ENCODE results near the gene C3orf18. TPM values are rescaled to one million over a fixed set of nuclear protein-coding genes. Genes with fewer than 3 reads are reported as not detected.

The C3orf18 gene
- total and polyA plus RNA-seq, 9 donors: 15.7 to 23.4 (median 19.8) TPM

GRCh38 chr3:50610992-50611463 lies 43.5 kb upstream of the C3orf18 start:
- Histone ChIP-seq H3K36me3 (ENCODE audit: control insufficient read depth, insufficient read depth, low read length) (peaks cover 43% of the 10 kb centered on the region), H3K27me3 (ENCODE audit: control insufficient read depth, insufficient read depth, low read length) (no peaks in the 10 kb centered on the region), H3K4me3 (ENCODE audit: low read length) (peak overlapping the region; percentile 91), H3K4me1 (ENCODE audit: control insufficient read depth, insufficient read depth, low read length) (peaks cover 62% of the 10 kb centered on the region), H3K9me3 (replicated peaks; ENCODE audit: control insufficient read depth, low read depth, low read length) (no peaks in the 10 kb centered on the region), H3K27ac (ENCODE audit: low read length) (peak overlapping the region; percentile 96)
- 7% methylated on average over 8 of the region's 10 CpGs for WGBS (ENCODE audit: insufficient coverage)
- DNase-seq: no peak

GRCh38 chr3:50610181-50610971 lies 42.8 kb upstream of the C3orf18 start:
- Histone ChIP-seq H3K9me3 (replicated peaks; ENCODE audit: control insufficient read depth, low read depth, low read length) (no peaks in the 10 kb centered on the region), H3K4me3 (ENCODE audit: low read length) (peak overlapping the region; percentile 91), H3K36me3 (ENCODE audit: control insufficient read depth, insufficient read depth, low read length) (peaks cover 49% of the 10 kb centered on the region), H3K27me3 (ENCODE audit: control insufficient read depth, insufficient read depth, low read length) (no peaks in the 10 kb centered on the region), H3K27ac (ENCODE audit: low read length) (peak overlapping the region; percentile 96), H3K4me1 (ENCODE audit: control insufficient read depth, insufficient read depth, low read length) (peaks cover 66% of the 10 kb centered on the region)
- WGBS (ENCODE audit: insufficient coverage): 73% methylated on average over 2 of the region's 6 CpGs
- peak; percentile 43 for DNase-seq

GRCh38 chr3:50609763-50610085 lies 42.2 kb upstream of the C3orf18 start:
- Histone ChIP-seq H3K27me3 (ENCODE audit: control insufficient read depth, insufficient read depth, low read length) (no peaks in the 10 kb centered on the region), H3K4me3 (ENCODE audit: low read length) (peak overlapping the region; percentile 91), H3K9me3 (replicated peaks; ENCODE audit: control insufficient read depth, low read depth, low read length) (no peaks in the 10 kb centered on the region), H3K36me3 (ENCODE audit: control insufficient read depth, insufficient read depth, low read length) (peaks cover 55% of the 10 kb centered on the region), H3K4me1 (ENCODE audit: control insufficient read depth, insufficient read depth, low read length) (peaks cover 66% of the 10 kb centered on the region), H3K27ac (ENCODE audit: low read length) (no peak overlapping the region)
- DNase-seq: no peak
- 81% methylated on average over 2 of the region's 3 CpGs for WGBS (ENCODE audit: insufficient coverage)

GRCh38 chr3:50609071-50609762 lies 41.7 kb upstream of the C3orf18 start:
- H3K36me3 ChIP-seq (ENCODE audit: control insufficient read depth, insufficient read depth, low read length): peaks cover 59% of the 10 kb centered on the region
- WGBS (ENCODE audit: insufficient coverage): 89% methylated on average over 3 of the region's 5 CpGs
- peaks cover 66% of the 10 kb centered on the region for H3K4me1 ChIP-seq (ENCODE audit: control insufficient read depth, insufficient read depth, low read length)
- no peaks in the 10 kb centered on the region for H3K9me3 ChIP-seq (replicated peaks; ENCODE audit: control insufficient read depth, low read depth, low read length)
- H3K27ac ChIP-seq (ENCODE audit: low read length): no peak overlapping the region
- H3K27me3 ChIP-seq (ENCODE audit: control insufficient read depth, insufficient read depth, low read length): no peaks in the 10 kb centered on the region
- DNase-seq: no peak
- H3K4me3 ChIP-seq (ENCODE audit: low read length): peak overlapping the region; percentile 91

- 87% methylated on average over 2 of the region's 7 CpGs for WGBS (ENCODE audit: insufficient coverage)
- Histone ChIP-seq H3K27me3 (ENCODE audit: control insufficient read depth, insufficient read depth, low read length) (no peaks in the 10 kb centered on the region), H3K36me3 (ENCODE audit: control insufficient read depth, insufficient read depth, low read length) (peaks cover 69% of the 10 kb centered on the region), H3K9me3 (replicated peaks; ENCODE audit: control insufficient read depth, low read depth, low read length) (no peaks in the 10 kb centered on the region), H3K4me3 (ENCODE audit: low read length) (no peak overlapping the region), H3K4me1 (ENCODE audit: control insufficient read depth, insufficient read depth, low read length) (peaks cover 67% of the 10 kb centered on the region), H3K27ac (ENCODE audit: low read length) (no peak overlapping the region)
- no peak for DNase-seq
Observed at GRCh38 chr3:50608278-50608677, 40.7 kb upstream of the C3orf18 start.

GRCh38 chr3:50607271-50608091 lies 39.9 kb upstream of the C3orf18 start:
- no peak overlapping the region for H3K27ac ChIP-seq (ENCODE audit: low read length)
- peaks cover 67% of the 10 kb centered on the region for H3K4me1 ChIP-seq (ENCODE audit: control insufficient read depth, insufficient read depth, low read length)

GRCh38 chr3:50606596-50606995 lies 39.0 kb upstream of the C3orf18 start:
- Histone ChIP-seq H3K36me3 (ENCODE audit: control insufficient read depth, insufficient read depth, low read length) (peaks cover 71% of the 10 kb centered on the region), H3K9me3 (replicated peaks; ENCODE audit: control insufficient read depth, low read depth, low read length) (no peaks in the 10 kb centered on the region), H3K27ac (ENCODE audit: low read length) (no peak overlapping the region), H3K27me3 (ENCODE audit: control insufficient read depth, insufficient read depth, low read length) (no peaks in the 10 kb centered on the region), H3K4me1 (ENCODE audit: control insufficient read depth, insufficient read depth, low read length) (peaks cover 74% of the 10 kb centered on the region), H3K4me3 (ENCODE audit: low read length) (no peak overlapping the region)
- no peak for DNase-seq
- WGBS (ENCODE audit: insufficient coverage): no CpG with 5 or more reads among the region's 6 CpGs

More at GRCh38 chr3:50607271-50608091, 39.9 kb upstream of the C3orf18 start:
- peaks cover 71% of the 10 kb centered on the region for H3K36me3 ChIP-seq (ENCODE audit: control insufficient read depth, insufficient read depth, low read length)
- WGBS (ENCODE audit: insufficient coverage): 90% methylated on average over 28 of the region's 29 CpGs
- H3K4me3 ChIP-seq (ENCODE audit: low read length): no peak overlapping the region
- no peak for DNase-seq
- no peaks in the 10 kb centered on the region for H3K27me3 ChIP-seq (ENCODE audit: control insufficient read depth, insufficient read depth, low read length)
- H3K9me3 ChIP-seq (replicated peaks; ENCODE audit: control insufficient read depth, low read depth, low read length): no peaks in the 10 kb centered on the region

GRCh38 chr3:50605901-50606326 lies 38.4 kb upstream of the C3orf18 start:
- H3K27me3 ChIP-seq (ENCODE audit: control insufficient read depth, insufficient read depth, low read length): no peaks in the 10 kb centered on the region
- H3K9me3 ChIP-seq (replicated peaks; ENCODE audit: control insufficient read depth, low read depth, low read length): no peaks in the 10 kb centered on the region
- no peak for DNase-seq
- no peak overlapping the region for H3K27ac ChIP-seq (ENCODE audit: low read length)
- no peak overlapping the region for H3K4me3 ChIP-seq (ENCODE audit: low read length)
- WGBS (ENCODE audit: insufficient coverage): 85% methylated on average over 3 of the region's 5 CpGs
- H3K36me3 ChIP-seq (ENCODE audit: control insufficient read depth, insufficient read depth, low read length): peaks cover 71% of the 10 kb centered on the region
- H3K4me1 ChIP-seq (ENCODE audit: control insufficient read depth, insufficient read depth, low read length): peaks cover 76% of the 10 kb centered on the region

- no peak overlapping the region for H3K4me3 ChIP-seq (ENCODE audit: low read length)
- DNase-seq: no peak
- peaks cover 67% of the 10 kb centered on the region for H3K36me3 ChIP-seq (ENCODE audit: control insufficient read depth, insufficient read depth, low read length)
- no peak overlapping the region for H3K27ac ChIP-seq (ENCODE audit: low read length)
- no peaks in the 10 kb centered on the region for H3K9me3 ChIP-seq (replicated peaks; ENCODE audit: control insufficient read depth, low read depth, low read length)
- peaks cover 76% of the 10 kb centered on the region for H3K4me1 ChIP-seq (ENCODE audit: control insufficient read depth, insufficient read depth, low read length)
- no peaks in the 10 kb centered on the region for H3K27me3 ChIP-seq (ENCODE audit: control insufficient read depth, insufficient read depth, low read length)
- WGBS (ENCODE audit: insufficient coverage): 79% methylated on average over 12 of the region's 14 CpGs
Observed at GRCh38 chr3:50604628-50605588, 37.4 kb upstream of the C3orf18 start.
